GM18508 (cell line): Measurements from ENCODE around the gene RPLP2.

Experiments used
- ATAC-seq: cut with Tn5 transposase; IDR thresholded peaks from one replicate; pipeline ENCODE4 v1.9.1; 2021; ENCODE audit warnings: moderate number of reproducible peaks; ENCODE audit not compliant: insufficient read depth, unreplicated experiment

RPLP2 gene

GRCh38 chr11:833114-833791 is 23.5 kb downstream of the RPLP2 start:
- no peak for ATAC-seq

DNA sequence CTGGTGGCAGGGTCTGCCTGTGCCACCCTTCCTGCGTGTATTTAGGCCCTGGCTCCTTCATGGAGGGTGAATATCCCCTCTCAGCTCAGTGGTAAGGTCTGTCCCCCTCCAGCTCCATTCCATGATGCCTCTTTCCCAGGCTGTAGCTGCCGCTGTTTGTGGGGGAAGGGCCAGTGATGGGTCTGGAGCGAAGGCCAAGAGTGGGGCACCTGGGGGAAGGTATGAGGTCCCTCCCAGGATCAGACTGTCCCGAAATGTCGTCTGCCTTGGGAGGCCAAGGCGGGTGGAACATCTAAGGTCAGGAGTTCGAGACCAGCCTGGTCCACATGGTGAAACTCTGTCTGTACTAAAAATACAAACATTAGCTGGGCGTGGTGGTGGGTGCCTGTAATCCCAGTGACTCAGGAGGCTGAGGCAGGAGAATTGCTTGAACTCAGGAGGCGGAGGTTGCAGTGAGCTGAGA is 24.1 kb downstream of the RPLP2 start:
- no peak for ATAC-seq

DNA sequence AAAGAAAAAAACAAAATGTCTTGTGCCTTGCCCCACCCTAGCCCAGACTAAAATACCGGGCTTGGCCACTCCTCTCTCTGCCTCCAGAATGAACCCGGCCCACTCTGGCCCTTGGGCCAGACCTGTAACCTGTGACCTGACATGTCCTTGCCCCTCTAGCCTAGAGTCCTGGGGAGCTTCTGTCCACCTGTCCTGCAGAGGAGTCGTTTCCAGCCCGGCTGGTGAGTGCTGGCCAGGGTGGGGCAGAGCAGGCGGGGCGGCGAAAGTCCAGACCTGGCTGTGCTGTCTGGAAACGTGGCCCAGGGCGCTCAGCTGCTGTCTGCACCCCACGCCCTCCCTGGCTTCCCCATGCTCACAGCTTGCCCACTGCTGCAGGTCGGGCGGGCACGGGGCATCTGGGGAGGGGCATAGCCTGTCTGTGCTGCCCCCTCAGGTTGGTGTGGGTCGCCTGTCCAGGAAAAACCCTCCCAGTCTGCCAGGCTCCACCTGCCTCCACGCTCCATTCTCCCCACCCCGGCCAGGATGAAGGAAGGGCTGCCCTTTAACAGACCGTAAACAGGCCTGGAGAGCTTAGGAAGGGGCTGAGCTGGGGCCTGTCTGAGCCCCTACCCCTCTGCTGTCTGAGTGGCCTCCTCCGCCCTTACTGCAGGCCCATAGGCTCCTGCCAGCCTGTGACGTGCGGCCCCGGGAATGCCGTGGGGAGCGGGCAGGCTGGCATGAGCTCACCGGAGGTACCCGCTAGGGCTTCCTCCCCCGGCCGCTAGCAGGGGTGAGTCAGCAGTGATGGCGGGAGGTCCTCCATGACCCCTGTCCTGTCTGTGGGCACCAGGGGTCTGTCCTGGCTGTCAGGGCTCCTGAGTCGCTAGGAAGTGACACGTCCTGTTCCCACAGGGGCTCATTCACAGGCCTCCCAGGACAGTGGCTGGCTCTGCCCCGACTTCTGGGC is 24.9 kb downstream of the RPLP2 start:
- no peak for ATAC-seq

- no peak for ATAC-seq
Observed at GRCh38 chr11:836274-836673, 26.5 kb downstream of the RPLP2 start.

DNA sequence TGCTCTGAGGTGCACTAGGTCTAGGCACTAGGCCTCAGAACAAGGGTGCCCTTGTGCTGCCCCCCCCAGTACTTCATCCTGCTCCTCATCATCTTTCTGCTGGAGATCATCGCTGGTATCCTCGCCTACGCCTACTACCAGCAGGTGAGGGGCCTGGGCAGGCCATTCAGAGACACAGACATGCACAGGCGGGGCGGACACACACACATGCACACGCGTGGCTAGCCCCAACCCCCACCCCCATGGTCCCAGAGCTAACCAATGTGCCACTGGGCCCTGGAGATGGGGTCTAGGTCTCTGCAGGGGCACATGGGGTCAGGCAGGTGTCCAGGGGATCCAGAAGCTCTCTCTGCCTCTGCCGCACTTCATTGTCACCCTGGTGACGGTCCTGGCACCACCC is 26.9 kb downstream of the RPLP2 start:
- ATAC-seq = no peak

GRCh38 chr11:837189-837989 is 27.6 kb downstream of the RPLP2 start:
- no peak for ATAC-seq

GRCh38 chr11:837990-838307 is 28.2 kb downstream of the RPLP2 start:
- no peak for ATAC-seq

DNA sequence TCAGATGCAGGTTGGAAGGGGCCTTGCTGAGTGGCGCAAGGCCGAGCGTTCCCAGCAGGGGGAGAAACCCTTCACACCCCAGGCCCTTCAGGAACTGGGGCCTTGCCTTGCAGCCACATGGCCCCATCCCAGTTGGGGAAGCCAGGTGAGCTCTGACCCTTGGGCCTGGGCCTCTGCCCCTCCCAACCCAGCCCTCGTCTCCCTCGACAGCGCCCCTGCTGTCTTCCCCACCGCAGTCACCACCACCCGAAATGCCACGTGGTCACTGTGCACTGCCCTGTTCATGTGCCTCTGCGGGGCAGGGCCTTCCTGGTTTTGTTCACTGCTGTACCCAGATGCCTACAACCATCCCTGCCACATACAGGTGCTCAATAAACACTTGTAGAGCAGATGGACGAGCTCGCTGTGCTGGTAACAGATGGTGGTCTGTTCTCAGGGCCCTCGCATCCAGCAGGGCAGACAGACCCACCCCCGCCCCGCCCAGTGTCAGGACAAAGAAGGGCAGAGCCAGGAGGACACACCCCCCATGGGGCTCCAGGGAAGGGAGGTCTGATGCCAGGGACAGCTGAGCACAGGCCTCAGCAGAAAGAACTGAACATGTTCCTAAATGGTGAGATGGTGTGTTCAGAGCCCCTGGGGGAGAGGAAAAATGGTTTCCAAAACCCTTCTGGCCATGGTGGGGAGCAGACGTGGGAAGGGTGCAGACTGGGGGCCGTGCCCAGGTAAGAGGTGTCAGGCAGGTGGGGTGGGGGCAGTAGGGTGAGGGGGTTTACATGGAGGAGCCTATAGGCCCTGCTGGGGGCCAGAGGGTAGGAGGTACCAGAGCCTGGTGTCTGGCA is 28.9 kb downstream of the RPLP2 start:
- no peak for ATAC-seq

DNA sequence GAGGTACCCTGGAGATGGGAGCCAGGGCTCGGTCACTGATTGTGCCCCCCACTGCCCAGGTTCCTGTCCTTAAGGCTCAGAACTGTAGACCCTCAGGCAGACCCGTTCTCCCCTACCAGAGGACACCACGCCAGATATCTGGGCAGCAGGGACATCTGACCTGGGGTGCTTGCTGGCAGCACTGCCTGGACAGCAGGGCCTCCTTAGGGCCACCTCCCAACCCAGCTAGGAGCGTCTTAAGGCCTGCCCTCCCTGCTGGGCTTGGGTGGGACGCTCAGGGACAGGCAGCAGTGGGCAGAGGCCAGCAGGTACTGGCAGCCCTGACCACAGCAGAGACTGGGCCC is 29.5 kb downstream of the RPLP2 start:
- ATAC-seq = no peak

DNA sequence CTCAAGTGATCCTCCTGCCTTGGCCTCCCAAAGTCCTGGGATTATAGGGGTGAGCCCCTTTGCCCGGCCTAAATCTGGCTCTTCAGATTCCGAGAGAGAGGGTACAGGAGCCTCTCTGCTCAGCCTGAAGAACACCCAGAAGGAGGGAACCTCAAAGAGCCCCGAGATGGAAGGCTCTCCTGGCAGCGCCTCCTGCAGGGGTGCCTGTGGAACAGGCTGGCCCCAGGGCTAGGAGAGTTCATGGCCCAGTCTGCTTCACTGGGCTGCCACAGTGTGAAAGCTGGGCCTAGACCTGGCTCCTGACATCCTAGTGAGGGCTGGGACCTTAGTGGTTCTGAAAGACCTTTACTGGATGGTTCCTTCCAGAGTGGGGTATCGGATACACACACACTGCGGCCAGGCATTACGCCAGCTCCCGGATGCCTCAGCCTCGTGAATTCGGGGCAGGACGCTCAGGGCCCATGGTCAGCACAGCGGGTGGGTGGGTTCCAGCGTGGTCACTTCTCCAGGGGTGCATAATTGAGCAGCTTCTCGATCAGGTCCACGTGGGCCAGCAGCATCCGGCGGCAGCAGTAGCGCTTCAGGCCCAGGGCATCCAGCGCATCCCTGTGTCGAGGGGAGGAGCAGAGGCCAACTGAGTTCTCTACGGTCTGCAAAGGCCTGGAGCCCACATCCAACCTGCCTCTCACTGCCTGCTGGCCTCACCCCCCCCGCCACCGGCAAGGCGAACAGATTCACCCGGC is 30.3 kb downstream of the RPLP2 start:
- ATAC-seq = no peak

DNA sequence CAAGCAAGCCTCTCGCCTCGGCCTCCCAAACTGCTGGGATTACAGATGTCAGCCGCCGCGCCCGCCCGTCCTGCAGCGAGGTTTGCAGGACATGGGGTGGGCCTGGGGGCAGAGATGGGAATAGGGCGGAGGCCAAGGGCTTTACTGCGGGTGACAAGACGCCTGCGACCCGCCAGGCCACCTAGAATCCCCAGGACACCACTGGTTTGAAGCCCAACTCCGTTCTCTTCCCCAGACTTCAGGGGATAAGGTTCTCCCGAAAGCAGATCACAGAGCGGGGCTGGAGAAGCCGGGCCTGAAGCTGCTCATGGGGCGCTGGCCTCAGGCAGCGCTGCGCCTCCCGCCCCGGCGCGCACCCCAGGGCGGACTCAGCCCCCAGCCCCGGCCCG is 32.2 kb downstream of the RPLP2 start:
- no peak for ATAC-seq

DNA sequence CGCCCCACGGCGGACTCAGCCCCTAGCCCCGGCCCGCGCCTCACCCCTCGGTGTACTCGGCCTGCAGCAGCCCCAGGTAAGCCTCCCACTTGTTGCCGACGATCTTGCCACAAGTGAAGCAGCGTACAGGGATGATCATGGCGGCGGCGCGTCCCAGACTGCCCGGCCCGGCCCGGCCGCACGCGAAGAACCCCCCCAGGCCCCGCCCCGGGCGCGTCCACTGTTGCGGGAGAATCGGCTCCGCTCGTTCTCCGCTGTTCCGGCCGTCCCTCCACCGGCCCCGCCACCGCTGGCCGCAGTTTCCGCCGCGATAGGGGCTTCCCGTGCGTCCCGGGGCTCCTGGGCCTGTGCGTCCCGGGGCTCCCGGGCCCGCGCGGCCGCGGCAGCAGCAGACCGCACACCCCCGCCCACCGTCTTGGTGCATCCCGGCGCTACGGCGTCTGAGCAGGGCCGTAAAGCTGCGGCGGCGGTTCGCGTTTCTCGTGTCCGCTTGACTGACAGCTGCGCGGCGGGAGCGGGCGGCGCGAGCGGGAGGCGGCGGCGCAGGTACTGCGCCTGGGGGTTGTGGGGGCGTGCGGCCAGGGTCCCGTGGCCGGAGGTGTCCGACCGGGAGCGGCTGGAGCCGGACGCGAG is 32.7 kb downstream of the RPLP2 start, which contains the start of the genes POLR2L and TSPAN4:
TSS of gene POLR2L (minus strand) at position 160 of the 633 bp plus-strand sequence. CDS start at position 139, 21 bp downstream.
TSS of gene TSPAN4 (plus strand) at position 483 of the 633 bp plus-strand sequence. CDS start 7,453 bp downstream, outside the sequence.
- no peak for ATAC-seq

DNA sequence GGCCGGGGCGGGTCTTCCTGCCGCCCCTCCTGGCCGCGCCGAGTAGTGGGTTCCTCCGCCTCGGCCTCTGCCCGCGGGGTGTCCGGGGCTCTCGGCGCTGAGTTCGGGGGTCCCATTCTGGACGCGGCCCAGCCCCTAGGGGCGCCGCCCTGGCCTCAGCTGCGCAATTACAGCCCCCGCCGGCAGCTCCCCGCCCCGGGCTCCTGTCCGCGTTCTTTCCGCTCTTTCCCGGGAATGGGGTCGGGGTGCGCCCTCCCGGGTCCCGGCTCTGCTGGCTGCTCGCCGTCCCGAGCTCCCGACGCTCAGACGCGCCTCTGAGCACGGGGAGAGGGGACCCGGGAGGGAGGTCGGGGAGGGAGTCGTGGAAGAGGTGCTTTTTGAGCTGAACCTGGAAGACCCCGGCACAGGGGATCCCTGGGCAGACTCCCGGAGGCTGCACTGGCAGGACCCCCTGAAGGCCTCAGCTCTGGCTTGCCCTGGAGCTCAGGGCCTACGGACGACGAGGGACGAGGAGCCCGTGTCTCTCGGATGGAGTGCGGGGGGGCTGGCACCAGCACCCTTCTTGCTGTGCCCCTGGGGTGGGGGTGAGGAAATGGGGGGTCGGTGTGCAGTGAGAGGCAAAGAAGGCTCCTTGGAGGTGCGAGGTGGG is 33.4 kb downstream of the RPLP2 start:
- ATAC-seq = no peak

GRCh38 chr11:843818-844692 is 34.3 kb downstream of the RPLP2 start:
- ATAC-seq = no peak

DNA sequence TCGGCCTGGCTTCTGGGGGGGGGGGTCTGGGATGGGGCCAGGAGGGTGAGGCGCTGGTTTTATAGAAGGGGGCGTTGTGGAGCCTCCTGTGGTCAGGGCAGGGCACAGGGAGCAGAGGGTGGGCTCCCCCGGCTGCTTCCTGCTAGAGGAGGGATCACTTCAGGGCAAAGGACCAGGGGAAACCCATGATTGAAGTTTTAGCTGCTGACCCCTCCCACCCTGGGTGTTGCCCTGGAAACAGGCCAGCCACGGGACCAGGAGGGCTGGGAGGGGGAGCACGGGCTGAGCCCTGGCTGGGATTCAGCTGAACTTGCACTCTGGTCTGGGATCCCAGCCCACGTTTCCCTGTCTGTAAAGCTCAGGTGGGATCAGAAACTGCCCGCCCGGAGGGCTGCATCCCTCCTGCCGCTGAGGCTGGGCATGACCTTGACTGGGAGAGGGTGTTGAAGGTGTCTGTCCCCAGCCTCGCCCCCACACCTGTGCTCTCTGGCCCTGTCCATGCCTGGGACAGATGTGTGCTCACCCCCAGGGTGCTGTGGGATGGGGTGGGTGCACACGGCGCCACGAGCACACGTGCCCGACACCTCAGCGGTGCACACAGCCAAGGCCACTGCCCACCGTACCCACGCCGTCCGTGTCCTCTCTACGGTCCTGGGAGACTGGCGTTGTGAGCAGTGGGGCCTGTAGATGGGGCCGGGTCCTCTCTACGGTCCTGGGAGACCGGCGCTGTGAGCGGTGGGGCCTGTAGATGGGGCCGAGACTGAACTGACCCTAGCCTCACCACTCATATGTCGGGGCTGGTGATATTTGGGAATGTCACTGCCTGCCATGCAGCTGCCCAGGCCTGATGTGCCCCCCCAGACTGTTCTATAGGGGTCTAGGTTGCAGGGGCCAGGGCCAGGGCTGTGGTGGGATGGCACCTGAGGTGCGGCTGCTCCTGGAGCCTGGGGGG is 35.2 kb downstream of the RPLP2 start:
- no peak for ATAC-seq

DNA sequence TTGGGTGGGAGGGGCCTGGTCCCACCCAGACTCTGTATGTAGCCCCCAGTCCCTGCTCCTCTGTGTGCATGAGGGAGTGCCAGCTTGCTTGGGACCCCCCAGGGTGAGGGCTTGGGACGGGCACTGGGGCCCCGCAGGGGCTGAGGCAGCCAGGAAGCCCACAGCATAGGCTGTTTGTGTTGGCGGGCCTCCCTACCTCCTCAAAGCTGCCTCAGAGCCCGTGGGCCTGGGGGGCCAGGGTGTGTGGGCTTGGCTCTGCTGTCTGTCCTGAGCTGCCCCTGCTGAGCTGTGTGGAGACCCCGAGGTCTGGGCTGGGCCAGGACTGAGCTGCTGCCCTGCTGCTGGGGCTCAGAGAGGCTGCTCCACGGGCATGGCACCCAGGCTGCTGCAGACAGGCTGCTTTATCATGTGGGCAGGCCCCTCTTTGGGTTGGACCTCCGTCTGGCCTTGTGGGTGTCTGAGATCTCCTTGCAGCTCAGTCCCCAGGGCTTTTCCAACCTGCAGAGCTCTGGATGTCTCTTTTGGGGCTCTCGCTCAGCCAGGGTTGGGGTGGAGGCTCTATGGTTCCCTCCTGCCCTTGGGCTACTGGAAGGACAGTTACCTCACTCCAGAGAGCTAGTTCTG is 36.2 kb downstream of the RPLP2 start:
- no peak for ATAC-seq
